Left lung (tissue), 10 donors: ENCODE measurements around the gene ZFR2. TPM values are rescaled to one million over a fixed set of nuclear protein-coding genes. Genes with fewer than 3 reads are reported as not detected.

Source experiments
- ATAC-seq: fragments of 200-7000 bp; cut with Tn5 transposase; one replicate; pipeline ENCODE4 v1.9.1; 2020; ENCODE audit warnings: moderate library complexity
- DNase-seq, 4 donors: peaks; one replicate each; pipeline ENCODE4 v3.0.0-alpha.2; 2013 to 2020
- H3K27ac ChIP-seq, 2 donors: fragments of 200-600 bp; sonication (generic) in 1 of 2; one replicate each; pipeline versions ENCODE4 v1.5.0 to v1.8.0; 2020 to 2021
- H3K27me3 ChIP-seq, 2 donors: fragments of 200-600 bp; sonication (generic) in 1 of 2; one replicate each; pipeline versions ENCODE4 v1.5.0 to v1.8.0; 2020 to 2021
- H3K36me3 ChIP-seq, 2 donors: fragments of 200-600 bp; sonication (generic) in 1 of 2; one replicate each; pipeline versions ENCODE4 v1.5.0 to v1.8.0; 2020 to 2021
- H3K4me1 ChIP-seq, 2 donors: fragments of 200-600 bp; one replicate each; pipeline ENCODE4 v1.8.0; 2021
- H3K4me3 ChIP-seq, 2 donors: fragments of 200-600 bp; sonication (generic) in 1 of 2; one replicate each; pipeline versions ENCODE4 v1.5.0 to v1.8.0; 2020 to 2021; ENCODE audit warnings: mild to moderate bottlenecking in 1 of 2
- H3K9me3 ChIP-seq, 2 donors: fragments of 200-600 bp; sonication (generic) in 1 of 2; one replicate each; pipeline versions ENCODE4 v1.5.0 to v1.8.0; 2020 to 2021
- CTCF ChIP-seq, 2 donors: fragments of 200-600 bp; sonication (generic) in 1 of 2; IDR thresholded peaks; one replicate each; pipeline versions ENCODE4 v1.5.0 to v1.8.0; 2021; ENCODE audit warnings: antibody characterized with exemption in 2 of 2
- intact Hi-C, 2 donors: fragments of 100-400 bp; cut with DNase I; formaldehyde crosslinking; loops; one replicate each; pipeline versions ENCODE4 v1.11.2 to v1.14.2; 2022
- polyA plus RNA-seq, 6 donors: library from polyadenylated mRNA; unstranded; fragments of 120-200 nt; gene quantifications; one replicate each; pipeline ENCODE4 v1.2.1, GENCODE V29; 2013; ENCODE audit not compliant: insufficient read length in 6 of 6
- total RNA-seq, 2 donors: library from RNA; stranded (reverse); fragmentation: NEBNext Ultra II Directional; extraction: Animal tissue kit (Norgen Biotek cat#: 25700); gene quantifications; one replicate each; pipeline ENCODE4 v1.2.1, GENCODE V29; 2021
- donor health status: DM: no; HTN: yes; CAD: no.
- donor health status: DM: no; HTN: no; CAD: no.

Gene ZFR2
- total and polyA plus RNA-seq, 8 donors = 0.18 to 0.99 (median 0.51) TPM

GRCh38 chr19:3830621-3831589 lies 37.9 kb downstream of the ZFR2 start:
- Histone ChIP-seq H3K27me3 (peaks cover 0 to 44% of the 10 kb centered on the region in 2 donors), H3K4me3 (no peak overlapping the region), H3K27ac (no peak overlapping the region), H3K36me3 (no peaks in the 10 kb centered on the region), H3K4me1 (no peaks in the 10 kb centered on the region), H3K9me3 (no peaks in the 10 kb centered on the region)
- intact Hi-C loops = no loop called here
- no peak for TF ChIP-seq CTCF (IDR thresholded peaks at IDR 0.05)
- no peak for DNase-seq
- no peak for ATAC-seq

GRCh38 chr19:3827306-3827705 lies 41.5 kb downstream of the ZFR2 start:
- no peak overlapping the region for H3K27ac ChIP-seq
- no peaks in the 10 kb centered on the region for H3K4me1 ChIP-seq
- H3K36me3 ChIP-seq = no peaks in the 10 kb centered on the region
- TF ChIP-seq CTCF (IDR thresholded peaks at IDR 0.05) = no peak
- H3K9me3 ChIP-seq = no peaks in the 10 kb centered on the region
- peaks cover 0 to 53% of the 10 kb centered on the region in 2 donors for H3K27me3 ChIP-seq
- DNase-seq (no peak), ATAC-seq (no peak)
- no peak overlapping the region for H3K4me3 ChIP-seq
- intact Hi-C loops = no loop called here

- no peak for TF ChIP-seq CTCF (IDR thresholded peaks at IDR 0.05)
- Histone ChIP-seq H3K27ac (no peak overlapping the region), H3K36me3 (no peaks in the 10 kb centered on the region), H3K4me3 (no peak overlapping the region), H3K27me3 (peaks cover 0 to 43% of the 10 kb centered on the region in 2 donors), H3K9me3 (no peaks in the 10 kb centered on the region), H3K4me1 (peaks cover 0 to 8% of the 10 kb centered on the region in 2 donors)
- DNase-seq = no peak
- ATAC-seq = no peak
- intact Hi-C loops = no loop called here
Observed at GRCh38 chr19:3826163-3826562, 42.7 kb downstream of the ZFR2 start.

- Histone ChIP-seq H3K27ac (no peak overlapping the region), H3K4me1 (peaks cover 0 to 8% of the 10 kb centered on the region in 2 donors), H3K4me3 (no peak overlapping the region), H3K27me3 (peaks cover 0 to 38% of the 10 kb centered on the region in 2 donors), H3K9me3 (no peaks in the 10 kb centered on the region), H3K36me3 (no peaks in the 10 kb centered on the region)
- intact Hi-C loops = no loop called here
- DNase-seq = peak in 1 of 4 donors; percentile 80
- no peak for ATAC-seq
- no peak for TF ChIP-seq CTCF (IDR thresholded peaks at IDR 0.05)
Observed at GRCh38 chr19:3825286-3825956, 43.4 kb downstream of the ZFR2 start.

- Histone ChIP-seq H3K4me1 (peaks cover 0 to 19% of the 10 kb centered on the region in 2 donors), H3K27me3 (peaks cover 0 to 35% of the 10 kb centered on the region in 2 donors), H3K27ac (no peak overlapping the region), H3K9me3 (no peaks in the 10 kb centered on the region), H3K36me3 (no peaks in the 10 kb centered on the region), H3K4me3 (no peak overlapping the region)
- DNase-seq = no peak
- no peak for ATAC-seq
- no peak for TF ChIP-seq CTCF (IDR thresholded peaks at IDR 0.05)
- intact Hi-C loops = no loop called here
Observed at GRCh38 chr19:3823350-3823713, 45.5 kb downstream of the ZFR2 start.
